T-helper 1 cell (primary cell): ENCODE results near the gene IL23A.
"Not testable (repeated sequence)": the region's sequence is repeated elsewhere in the genome, so short reads cannot be mapped to it uniquely, and the experiment has no call there.

ENCODE experiments used
- DNase-seq, 5 donors: peaks; one replicate each; pipeline ENCODE4 v3.0.0-alpha.2; 2012 to 2020
- total RNA-seq, 4 donors: gene quantifications; one replicate each; lab custom pipeline; 2026; lab: John Stamatoyannopoulos, UW

The IL23A gene
- total RNA-seq: 57.3 to 144 (median 98.4) reads per million in 4 donors

DNA sequence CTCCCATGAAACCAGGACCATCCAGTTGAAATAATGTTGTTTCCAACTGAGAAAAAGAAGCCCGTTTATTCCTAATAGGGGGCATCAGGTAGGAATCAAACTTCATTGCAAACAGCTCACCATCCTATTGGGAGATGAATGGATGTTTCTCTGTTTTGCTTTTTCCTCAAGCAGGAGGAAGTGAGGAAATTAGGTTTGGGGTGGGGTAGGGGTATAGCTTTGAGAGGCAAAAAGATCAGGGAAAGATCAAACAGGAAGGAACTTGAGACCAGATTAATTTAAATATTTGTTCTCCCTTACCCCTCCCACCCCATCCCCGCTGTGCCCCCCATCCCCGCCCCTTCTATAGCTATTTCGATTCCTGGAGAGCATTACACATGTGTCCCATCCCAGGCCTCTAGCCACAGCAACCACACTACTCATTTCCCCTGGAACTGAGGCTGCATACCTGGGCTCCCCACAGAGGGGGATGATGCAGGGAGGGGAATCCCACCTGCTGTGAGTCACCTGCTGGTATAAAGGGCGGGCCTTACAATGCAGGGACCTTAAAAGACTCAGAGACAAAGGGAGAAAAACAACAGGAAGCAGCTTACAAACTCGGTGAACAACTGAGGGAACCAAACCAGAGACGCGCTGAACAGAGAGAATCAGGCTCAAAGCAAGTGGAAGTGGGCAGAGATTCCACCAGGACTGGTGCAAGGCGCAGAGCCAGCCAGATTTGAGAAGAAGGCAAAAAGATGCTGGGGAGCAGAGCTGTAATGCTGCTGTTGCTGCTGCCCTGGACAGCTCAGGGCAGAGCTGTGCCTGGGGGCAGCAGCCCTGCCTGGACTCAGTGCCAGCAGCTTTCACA lies at the start of gene IL23A:
IL23A (plus strand) TSS at position 577 of the 850 bp plus-strand sequence; CDS start at position 738, 161 bp downstream.
- DNase-seq: peak; percentile 67 to 82 (median 79)

DNA sequence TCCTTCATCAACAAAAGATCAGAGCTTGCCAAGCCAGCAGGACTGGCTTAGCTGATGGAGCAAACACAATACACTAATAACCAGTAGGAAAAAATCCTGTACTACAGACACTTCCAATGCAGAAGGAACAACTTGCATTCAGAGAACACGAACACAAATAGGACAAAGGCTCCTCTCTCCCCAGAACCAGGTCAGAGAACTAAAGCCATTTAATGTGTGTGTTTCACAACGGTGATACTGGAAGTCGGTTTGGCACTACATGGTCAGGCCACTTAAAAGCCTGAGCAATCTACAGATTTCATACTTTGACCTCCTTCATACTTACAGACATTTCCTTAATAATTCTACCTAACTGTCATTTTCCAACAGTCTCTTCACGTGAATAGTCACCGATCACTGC lies 44.9 kb upstream of the IL23A start:
- no peak for DNase-seq

- no peak for DNase-seq
Measured at GRCh38 chr12:56296295-56296694, 42.4 kb upstream of the IL23A start.

DNA sequence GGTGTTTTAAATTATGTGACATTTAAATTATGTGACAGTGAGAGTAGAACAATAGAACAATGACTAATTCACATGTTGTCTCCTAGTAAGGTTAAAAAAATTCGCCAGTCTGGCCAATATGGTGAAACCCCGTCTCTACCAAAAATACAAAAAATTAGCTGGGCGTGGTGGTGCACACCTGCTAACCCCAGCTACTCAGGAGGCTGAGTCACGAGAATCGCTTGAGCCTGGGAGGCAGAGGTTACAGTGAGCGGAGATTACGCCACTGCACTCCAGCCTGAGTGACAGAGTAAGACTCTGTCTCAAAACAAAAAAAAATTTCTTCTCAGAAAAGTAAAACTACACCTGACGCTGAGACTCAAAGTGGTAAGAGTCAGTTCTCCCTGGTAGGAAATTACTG lies 41.3 kb upstream of the IL23A start:
- no peak for DNase-seq

GRCh38 chr12:56298828-56299227 lies 39.9 kb upstream of the IL23A start:
- no peak for DNase-seq

DNA sequence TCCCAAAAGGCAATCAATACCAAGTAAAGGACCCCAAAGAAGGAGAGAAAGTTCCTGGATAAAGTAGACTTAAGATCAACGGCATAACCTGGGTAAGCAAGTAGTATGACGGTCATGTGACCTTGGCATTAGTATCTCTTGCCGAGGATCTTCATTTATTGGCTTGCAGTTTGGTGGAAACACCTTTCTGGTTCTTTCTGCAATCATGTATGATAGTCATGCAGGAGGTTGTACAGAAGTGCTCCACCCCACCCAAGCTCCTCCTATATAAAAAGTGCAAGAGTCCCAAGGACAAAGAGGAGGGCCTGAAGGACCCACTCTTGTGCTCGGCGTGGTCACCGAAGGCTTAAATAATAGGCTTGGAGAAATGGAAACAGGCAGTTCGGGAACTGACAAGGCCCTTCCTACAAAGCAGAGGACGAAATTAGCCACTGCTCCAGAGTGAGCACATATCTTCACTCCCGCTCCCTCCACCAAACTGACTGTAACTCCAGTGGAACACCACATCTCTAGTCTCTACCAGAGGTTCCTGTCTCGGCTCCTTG lies 39.3 kb upstream of the IL23A start:
- DNase-seq: peak in 4 of 5 donors; percentile 3 to 43 (median 20)

DNA sequence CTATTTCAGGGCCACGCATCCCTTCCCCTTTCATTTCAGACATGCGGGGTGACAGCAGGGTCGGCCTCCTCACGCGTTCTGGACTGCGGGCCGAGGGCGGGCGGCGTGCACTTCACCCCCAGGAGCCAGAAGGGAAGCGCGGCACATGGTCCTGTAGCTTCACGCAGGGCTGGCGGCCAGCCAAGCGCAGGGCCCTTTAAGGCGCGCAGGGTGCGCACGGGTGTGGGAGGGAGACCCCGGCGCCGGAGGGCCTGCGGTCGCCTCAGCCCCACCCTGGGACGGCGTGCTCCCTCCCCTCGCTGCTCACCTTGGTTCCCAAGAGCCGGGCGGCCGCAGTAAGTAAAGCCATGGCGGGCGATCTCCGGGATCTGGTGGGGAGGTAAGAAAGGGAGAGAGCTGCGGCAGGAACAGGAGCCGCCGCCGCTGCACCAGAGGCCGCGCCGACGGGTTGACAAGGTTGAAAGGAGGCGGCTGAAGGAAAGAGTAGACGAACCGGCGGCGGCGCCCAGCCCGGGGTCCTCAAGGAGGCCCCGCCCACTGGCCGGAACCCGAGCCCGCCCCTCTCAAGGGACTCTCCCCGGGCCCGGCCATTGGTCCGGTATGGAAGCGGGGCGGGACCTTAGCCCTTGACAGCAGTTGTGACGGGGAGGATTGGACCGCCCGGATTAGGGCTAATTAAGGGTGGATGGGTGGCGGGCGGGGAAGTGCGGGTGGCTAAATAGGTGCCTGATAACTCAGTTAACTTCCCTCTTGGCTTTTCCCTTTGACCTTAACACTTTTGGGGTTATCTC lies 38.6 kb upstream of the IL23A start, which contains the start of gene CS:
CS (minus strand) TSS at position 478 of the 791 bp plus-strand sequence; CDS start at position 349, 129 bp downstream.
- peak; percentile 98 to 99 (median 99) for DNase-seq

DNA sequence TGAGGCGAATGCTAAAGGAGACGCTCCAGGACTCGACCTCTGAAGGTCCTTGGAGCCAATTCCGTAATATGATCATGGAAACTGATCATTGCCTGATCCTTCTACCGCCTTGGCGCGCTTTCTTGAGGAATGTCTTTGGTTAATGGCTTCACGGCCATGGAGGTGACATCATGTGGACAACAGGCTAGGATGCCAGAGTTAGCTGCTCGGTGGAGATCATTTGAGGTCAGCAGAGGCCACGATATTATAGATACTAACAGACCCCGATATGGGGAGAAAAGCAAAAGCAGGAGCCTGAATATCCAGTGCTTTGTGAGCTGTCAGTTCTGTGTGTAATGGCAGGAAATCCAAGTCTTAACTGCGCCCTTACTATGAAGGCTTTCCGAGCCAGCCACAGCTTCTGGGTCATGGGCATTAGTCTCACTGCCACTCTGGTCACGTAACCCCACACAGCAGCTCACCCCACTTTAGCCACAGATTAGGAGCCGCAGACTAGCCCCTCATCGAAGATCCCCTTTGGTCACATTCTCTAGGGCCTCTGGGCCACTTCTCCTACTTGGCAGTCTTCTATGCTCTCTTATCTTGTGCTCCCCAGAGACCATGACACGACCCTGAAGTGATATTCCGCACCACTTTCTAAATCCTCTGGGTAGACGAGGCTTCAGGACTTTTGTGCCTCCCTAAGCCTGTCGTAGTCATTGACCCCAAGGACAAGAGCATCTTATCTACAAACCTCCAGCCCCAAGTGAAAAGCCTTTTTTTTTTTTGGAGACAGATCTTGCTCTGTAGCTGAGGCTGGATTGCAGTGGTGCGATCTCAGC lies 37.8 kb upstream of the IL23A start:
- no peak for DNase-seq

GRCh38 chr12:56304276-56304675 lies 34.4 kb upstream of the IL23A start:
- DNase-seq: no peak

DNA sequence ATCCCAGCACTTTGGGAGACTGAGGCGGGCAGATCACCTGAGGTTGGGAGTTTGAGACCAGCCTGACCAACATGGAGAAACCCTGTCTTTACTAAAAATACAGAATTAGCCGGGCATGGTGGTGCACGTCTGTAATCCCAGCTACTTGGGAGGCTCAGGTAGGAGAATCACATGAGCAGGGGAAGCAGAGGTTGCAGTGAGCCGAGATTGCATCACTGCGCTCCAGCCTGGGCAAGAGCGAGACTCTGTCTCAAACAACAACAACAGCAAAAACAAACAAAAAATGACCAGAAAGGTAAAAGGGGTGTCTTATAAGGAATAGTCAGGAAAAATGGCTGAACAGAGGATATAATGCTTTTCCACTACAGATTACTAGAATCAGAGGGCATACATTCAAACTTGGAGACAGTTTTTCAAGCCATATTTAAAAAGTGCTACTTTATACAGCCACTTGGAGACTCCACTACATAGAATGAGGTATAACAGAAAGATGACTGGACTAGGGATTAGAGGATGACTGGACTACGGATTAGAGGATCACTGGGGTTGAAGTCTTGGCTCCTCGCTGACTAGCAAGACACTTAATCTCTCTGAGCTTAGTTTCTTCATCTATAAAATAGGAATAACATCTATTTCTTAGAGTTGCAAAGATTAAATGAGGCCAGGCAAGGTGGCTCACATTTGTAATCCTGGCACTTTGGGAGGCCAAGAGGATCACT lies 33.7 kb upstream of the IL23A start:
- no peak for DNase-seq

- no peak for DNase-seq
Measured at GRCh38 chr12:56307221-56307965, 31.3 kb upstream of the IL23A start.

DNA sequence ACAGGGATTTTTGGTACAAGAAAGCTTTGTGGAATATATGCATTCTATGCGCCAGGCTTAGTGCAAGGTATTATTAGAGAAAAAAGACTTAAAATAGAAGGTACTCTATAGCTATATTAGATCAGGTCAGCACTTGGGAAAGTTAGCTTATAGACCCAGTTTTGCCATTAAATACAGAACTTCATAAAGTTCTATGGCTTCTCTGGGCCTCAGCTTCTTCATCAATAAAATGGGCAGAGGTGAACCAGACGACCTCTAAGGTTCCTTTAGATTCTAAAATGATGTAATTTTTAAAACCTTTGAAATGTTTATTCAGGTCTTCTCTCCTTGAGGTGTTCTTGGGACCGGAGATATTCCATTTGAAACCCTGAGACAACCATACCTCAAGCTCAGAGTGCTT lies 30.0 kb upstream of the IL23A start:
- DNase-seq: no peak

- no peak for DNase-seq
Measured at GRCh38 chr12:56311003-56311402, 27.7 kb upstream of the IL23A start.

GRCh38 chr12:56315249-56315621 lies 23.4 kb upstream of the IL23A start:
- no peak for DNase-seq

- DNase-seq: peak; percentile 82 to 95 (median 91)
Measured at GRCh38 chr12:56315622-56316473, 22.8 kb upstream of the IL23A start, which contains the start of gene CNPY2. Gene CNPY2 (minus strand): TSS chr12:56315988. CDS start chr12:56315217, 771 bp downstream.

GRCh38 chr12:56317675-56318074 lies 21.0 kb upstream of the IL23A start:
- no peak for DNase-seq

GRCh38 chr12:56321027-56321426 lies 17.7 kb upstream of the IL23A start:
- DNase-seq: peak in 1 of 5 donors; percentile 32

DNA sequence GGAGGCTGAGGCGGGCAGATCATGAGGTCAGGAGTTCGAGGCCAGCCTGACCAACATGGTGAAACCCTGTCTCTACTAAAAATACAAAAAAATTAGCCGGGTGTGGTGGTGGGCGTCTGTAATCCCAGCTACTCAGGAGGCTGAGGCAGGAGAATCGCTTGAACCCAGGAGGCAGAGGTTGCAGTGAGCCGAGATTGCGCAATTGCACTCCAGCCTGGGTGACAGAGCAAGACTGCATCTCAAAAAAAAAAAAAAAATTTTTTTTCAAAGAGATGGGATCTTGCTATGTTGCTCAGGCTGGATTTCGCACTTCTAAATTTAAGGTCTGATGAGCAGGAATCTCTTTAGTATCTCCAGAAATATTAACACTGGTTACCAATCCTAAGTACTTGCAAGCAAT lies 17.1 kb upstream of the IL23A start:
- DNase-seq: not testable (repeated sequence)

DNA sequence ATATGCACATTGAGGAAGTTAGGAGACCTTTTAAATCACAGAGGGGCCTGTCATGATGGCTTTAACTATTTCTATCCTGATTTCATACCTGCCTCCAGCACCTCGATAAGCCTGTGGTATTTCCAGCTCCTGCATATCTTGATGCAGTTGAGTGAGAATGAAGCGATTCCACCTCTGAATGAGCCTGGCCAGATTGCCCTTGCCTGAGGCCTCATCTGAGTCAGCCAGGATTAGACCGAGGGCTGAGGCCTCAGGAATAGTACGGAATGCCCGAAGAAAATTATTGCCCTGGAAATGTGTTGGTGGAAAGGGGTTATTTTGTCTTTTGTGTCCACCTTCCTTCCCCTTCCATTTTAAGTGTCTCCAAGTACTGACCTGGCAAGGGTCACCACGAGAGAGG lies 14.5 kb upstream of the IL23A start:
- DNase-seq: no peak

DNA sequence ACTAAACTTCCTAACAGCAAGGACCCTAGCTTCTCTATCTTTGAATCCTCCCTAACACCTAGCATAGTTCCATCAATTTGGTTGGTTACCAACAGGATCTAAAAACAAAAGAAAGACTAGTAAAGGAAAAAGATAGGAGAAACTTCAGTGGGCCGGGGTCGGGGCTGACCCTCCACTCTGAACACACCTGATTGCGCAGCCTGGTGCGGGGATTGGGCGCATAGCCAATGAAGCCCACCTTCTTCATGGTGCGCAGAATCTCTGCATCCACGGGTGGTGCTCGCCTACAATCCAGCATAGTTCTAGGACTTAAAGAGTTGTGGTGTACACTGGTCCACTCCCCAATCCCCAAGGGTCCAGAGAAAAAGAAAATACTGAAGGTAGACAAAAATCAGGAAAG lies 12.6 kb upstream of the IL23A start:
- DNase-seq: no peak
